Measurements from ENCODE around the gene SHISA7.

GRCh38 chr19:55473225-55474012, 30.3 kb upstream of the SHISA7 start:
- TF ChIP-seq EZH2 (IDR thresholded peaks at IDR 0.05; ENCODE audit: insufficient read depth, poor library complexity, severe bottlenecking) (no peak), EZH2phosphoT487 (IDR thresholded peaks at IDR 0.05; ENCODE audit: insufficient read depth, low read depth) (no peak)
